Inflammatory macrophage treated with lipopolysaccharide for 1 hour (primary cell): ENCODE measurements around the gene FOXN4.

Experiments
- DNase-seq, 2 donors: peaks; one replicate each; pipeline ENCODE4 v3.0.0-alpha.2; 2020 to 2022

FOXN4 gene

GRCh38 chr12:109278912-109279311 lies 30.2 kb downstream of the FOXN4 start:
- no peak for DNase-seq

GRCh38 chr12:109277899-109278762 lies 31.0 kb downstream of the FOXN4 start:
- peak; percentile 16 to 51 for DNase-seq

DNA sequence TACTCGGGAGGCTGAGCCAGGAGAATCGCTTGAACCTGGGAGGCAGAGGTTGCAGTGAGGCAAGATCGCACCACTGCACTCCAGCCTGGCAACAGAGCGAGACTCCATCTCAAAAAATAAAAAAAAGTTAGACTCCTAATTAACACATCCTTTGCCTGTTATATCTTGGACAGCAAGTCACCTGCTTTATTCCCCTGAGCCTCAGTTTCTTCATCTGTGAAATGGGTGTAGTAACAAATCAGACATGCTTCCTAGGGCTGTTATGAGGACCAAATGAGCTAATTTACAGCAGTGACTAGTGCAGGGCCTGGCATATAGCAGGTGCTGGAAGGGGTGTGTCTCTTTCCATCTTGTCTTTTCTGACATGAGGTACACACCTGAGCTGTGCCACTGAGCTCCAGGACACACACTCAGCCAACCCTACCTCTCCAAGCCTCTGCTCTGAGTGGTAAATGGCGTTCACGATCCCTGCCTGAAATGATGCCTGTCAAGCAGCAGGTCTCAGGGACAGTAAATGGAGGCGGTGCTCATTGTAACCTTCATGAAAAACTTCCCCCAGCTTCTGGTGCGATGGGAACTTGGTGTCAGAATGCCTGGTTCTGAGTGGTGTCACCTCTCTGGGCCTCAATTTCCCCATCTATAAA lies 31.7 kb downstream of the FOXN4 start:
- DNase-seq, result no peak

DNA sequence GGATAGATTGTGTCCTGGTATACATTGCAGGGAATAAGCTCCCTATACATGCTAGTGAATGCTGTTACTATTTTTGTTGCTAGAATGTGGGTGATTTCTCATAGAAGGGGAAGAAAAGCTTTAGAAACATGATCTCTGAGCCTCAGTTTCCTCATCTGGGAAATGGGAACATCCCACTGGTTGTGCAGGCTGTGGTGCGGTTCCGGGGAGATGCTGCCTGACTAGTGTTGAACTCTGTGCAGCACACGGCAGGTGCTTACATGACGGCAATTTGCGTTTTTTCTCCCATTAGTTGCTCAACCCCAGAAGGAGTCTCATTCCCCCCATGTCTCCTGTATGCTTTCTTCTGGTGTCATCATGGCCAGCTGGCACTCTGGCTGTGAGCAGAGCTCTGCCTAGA lies 32.9 kb downstream of the FOXN4 start:
- DNase-seq, result no peak

DNA sequence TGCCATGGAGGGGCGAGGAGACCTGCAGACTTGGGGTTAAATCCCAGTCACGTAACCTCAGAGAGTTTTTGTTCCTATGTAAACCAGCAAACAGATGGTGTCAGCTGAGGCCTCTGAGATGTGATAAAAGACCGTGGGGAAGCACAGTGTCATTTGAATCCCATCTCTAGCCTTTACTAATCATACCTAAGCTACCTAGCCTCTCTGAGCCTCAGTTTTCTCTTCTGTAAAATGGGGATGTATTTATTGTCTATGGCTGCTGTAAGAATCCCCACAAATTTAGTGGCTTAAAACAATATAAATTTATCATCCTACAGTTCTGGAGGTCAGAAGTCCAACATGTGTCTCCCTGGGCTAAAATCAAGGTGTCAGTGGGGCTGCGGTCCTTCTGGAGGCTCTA lies 33.9 kb downstream of the FOXN4 start:
- no peak for DNase-seq

DNA sequence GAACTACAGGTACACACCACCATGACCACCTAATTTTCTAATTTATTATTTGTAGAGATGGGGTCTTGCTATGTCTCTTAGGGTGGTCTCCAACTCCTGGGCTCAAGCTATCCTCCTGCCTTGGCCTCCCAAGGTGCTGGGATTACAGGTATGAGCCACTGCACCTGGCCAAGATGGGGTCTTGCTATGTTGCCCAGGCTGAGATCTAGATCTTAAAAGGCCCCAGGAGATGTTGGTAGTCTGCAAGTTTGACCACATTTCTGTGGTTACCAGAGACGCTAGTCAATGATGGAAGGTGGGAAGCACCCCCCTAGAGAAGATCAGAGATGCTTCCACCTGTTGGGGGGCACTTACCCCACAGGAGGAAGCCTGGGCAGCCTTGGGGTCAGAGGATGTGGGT lies 34.7 kb downstream of the FOXN4 start:
- DNase-seq, result no peak

DNA sequence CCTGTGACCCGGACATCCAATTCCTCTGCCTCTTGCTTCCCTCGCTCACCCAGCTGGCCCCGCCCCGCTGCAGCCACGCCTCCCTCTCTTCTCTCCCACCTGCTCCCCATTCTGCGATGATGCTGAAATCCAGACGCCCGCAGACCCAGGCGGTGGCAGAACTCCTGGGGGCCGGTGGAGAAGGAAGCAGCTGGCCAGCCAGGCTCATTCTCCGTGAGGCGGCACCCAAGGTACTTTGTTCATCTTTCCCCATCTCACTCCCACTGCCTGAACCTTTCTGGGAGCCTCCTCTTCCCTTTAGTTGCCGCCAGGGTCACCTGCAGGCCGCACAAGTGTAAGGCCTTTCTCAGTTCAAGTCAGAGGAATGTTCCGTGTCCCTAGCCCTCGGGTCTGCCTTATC lies 35.7 kb downstream of the FOXN4 start:
- no peak for DNase-seq

- no peak for DNase-seq
Observed at GRCh38 chr12:109271418-109271817, 37.7 kb downstream of the FOXN4 start.

- no peak for DNase-seq
Observed at GRCh38 chr12:109270494-109270893, 38.6 kb downstream of the FOXN4 start.

- no peak for DNase-seq
Observed at GRCh38 chr12:109269428-109269827, 39.7 kb downstream of the FOXN4 start.

DNA sequence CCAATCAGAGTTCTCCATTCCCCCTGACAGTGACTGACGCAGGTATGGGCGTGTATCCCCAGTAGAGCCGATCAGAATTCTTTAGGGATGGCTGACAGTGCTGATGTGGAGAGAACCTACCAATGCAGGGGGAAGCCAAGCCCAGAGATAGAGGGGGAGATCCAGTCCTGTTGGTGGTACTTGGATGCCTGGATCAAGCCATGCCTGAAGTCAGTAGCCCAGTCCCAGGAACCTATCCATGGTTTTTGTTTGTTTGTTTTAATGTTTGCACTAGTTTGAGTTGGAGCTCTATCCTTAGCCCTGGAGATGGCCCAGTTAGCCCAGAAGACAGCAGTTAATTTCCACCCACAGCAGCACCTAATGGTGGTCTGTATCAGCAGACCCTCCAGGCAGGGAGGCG lies 40.2 kb downstream of the FOXN4 start:
- no peak for DNase-seq

- no peak for DNase-seq
Observed at GRCh38 chr12:109267361-109267760, 41.7 kb downstream of the FOXN4 start.

GRCh38 chr12:109266106-109266879 lies 42.8 kb downstream of the FOXN4 start:
- DNase-seq, result no peak

- DNase-seq, result no peak
Observed at GRCh38 chr12:109264943-109265650, 44.0 kb downstream of the FOXN4 start.

- DNase-seq, result peak in 1 of 2 donors; percentile 61
Observed at GRCh38 chr12:109264095-109264942, 44.8 kb downstream of the FOXN4 start.

DNA sequence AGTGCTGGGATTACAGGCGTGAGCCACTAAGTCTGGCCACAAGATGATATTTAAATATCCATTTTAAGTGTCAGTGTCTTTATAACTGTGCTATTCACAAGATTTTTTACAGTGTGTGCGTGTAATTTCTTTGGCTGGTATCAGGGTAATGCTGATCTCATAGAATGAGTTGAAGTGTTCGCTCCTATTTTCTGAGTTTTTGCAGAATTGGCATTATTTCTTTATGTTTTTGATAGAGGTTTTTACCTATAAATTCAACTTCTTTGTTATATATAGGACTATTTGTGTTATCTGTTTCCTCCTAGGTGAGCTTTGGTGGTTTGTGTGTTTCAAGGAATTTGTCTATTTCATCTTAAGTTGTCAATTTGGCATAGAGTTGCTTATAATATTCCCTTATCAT lies 45.6 kb downstream of the FOXN4 start:
- DNase-seq, result no peak

- DNase-seq, result no peak
Observed at GRCh38 chr12:109261939-109262338, 47.1 kb downstream of the FOXN4 start.

- no peak for DNase-seq
Observed at GRCh38 chr12:109261087-109261486, 48.0 kb downstream of the FOXN4 start.

DNA sequence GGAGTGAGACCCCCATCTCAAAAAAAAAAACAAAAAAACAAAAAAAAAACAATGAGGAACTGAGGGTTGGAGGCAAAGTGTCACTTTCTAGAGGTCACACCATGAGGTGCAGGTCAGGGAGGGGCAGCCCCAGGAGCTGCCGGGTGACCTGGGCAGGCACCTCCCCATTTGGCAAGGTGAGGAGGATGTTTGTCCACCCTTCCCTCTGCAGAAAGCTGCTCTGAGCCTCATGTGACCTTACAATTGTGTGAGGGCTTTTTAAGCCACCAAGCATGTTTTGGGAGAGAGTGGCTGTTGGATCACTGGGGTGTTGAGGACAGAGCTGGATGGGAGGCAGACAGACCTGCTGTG lies 49.6 kb downstream of the FOXN4 start:
- DNase-seq, result no peak

- no peak for DNase-seq
Observed at GRCh38 chr12:109258607-109259544, 50.2 kb downstream of the FOXN4 start.

- no peak for DNase-seq
Observed at GRCh38 chr12:109258201-109258600, 50.9 kb downstream of the FOXN4 start.
